Endothelial cell of umbilical vein (primary cell): ENCODE measurements around the gene OPCML. TPM values are rescaled to one million over a fixed set of nuclear protein-coding genes. Genes with fewer than 3 reads are reported as not detected.

Experiments used
- BruUV-seq: library from RNA; stranded (reverse); fragments of 400-500 nt; replicated peaks from 2 replicates; lab custom pipeline; 2021; lab: Mats Ljungman, UMichigan
- CTCF ChIA-PET: fragments of 300-600, 350-600 bp; sonication (Branson Sonifier 250); formaldehyde crosslinking; loops from one replicate; lab custom pipeline; 2021; ENCODE audit warnings: antibody characterized with exemption, inconsistent platforms; lab: Charles Lee
- POLR2A ChIA-PET: fragments of 300-600, 350-600 bp; sonication (Branson Sonifier 250); formaldehyde crosslinking; loops from one replicate; lab custom pipeline; 2021; ENCODE audit warnings: antibody characterized with exemption, inconsistent platforms; lab: Charles Lee
- DNase-seq: peaks from one replicate; pipeline ENCODE4 v3.0.0-alpha.2; 2011; ENCODE audit warnings: low read depth, low spot score
- FAIRE-seq: peaks from 2 replicates; lab custom pipeline; 2011; peaks lifted over from hg19 to GRCh38; lab: Jason Lieb, UNC
- H2AFZ ChIP-seq: 2 replicates; pipeline ENCODE4 v1.6.0; 2012; ENCODE audit warnings: low read depth, low read length, control low read depth, inconsistent platforms
- H3K27ac ChIP-seq: 2 replicates; pipeline ENCODE4 v1.5.1; 2011; ENCODE audit warnings: low read depth, mild to moderate bottlenecking, control low read depth, low read length, moderate library complexity; ENCODE audit not compliant: insufficient read depth
- H3K27me3 ChIP-seq, 2 experiments: 2 replicates each; pipeline versions ENCODE4 v1.6.0 to v1.6.1; 2011; ENCODE audit warnings: low read length in 2 of 2, mixed read lengths in 1 of 2; ENCODE audit not compliant: control insufficient read depth in 2 of 2, insufficient read depth in 2 of 2
- H3K36me3 ChIP-seq, 2 experiments: 2 replicates in 1 of 2; 3 replicates in 1 of 2; pipeline ENCODE4 v1.5.1; 2011; ENCODE audit warnings: low read length in 2 of 2, mild to moderate bottlenecking in 1 of 2, moderate library complexity in 1 of 2; ENCODE audit not compliant: control insufficient read depth in 2 of 2, insufficient read depth in 2 of 2; ENCODE audit errors: extremely low read depth in 1 of 2
- H3K4me1 ChIP-seq: 3 replicates; pipeline ENCODE4 v1.5.1; 2011; ENCODE audit warnings: mild to moderate bottlenecking, low read length; ENCODE audit not compliant: control insufficient read depth, insufficient read depth; ENCODE audit errors: extremely low read depth
- H3K4me2 ChIP-seq: 2 replicates; pipeline ENCODE4 v1.6.1; 2011; ENCODE audit warnings: low read length, control low read depth, mixed read lengths; ENCODE audit not compliant: insufficient read depth
- H3K4me3 ChIP-seq, 3 experiments: fragments of 200-600 bp in 1 of 3; sonication (generic), shearing (Covaris generic) in 1 of 3; replicated peaks in 1 of 3; 2 replicates each; pipeline ENCODE4 v1.5.1; 2011 to 2016; ENCODE audit warnings: control low read depth in 3 of 3, low read length in 3 of 3, mild to moderate bottlenecking in 2 of 3, inconsistent platforms in 1 of 3, low read depth in 1 of 3, moderate library complexity in 1 of 3; ENCODE audit not compliant: insufficient read depth in 1 of 3
- H3K79me2 ChIP-seq: 2 replicates; pipeline ENCODE4 v1.6.0; 2012; ENCODE audit warnings: low read length, inconsistent platforms; ENCODE audit not compliant: control insufficient read depth, insufficient read depth
- H3K9ac ChIP-seq: replicated peaks from 2 replicates; pipeline ENCODE3; 2011; ENCODE audit warnings: low read length, control low read depth; ENCODE audit not compliant: insufficient read depth; ENCODE audit errors: extremely low read depth
- H3K9me1 ChIP-seq: replicated peaks from 3 replicates; pipeline ENCODE4 v1.6.0; 2011; ENCODE audit warnings: mild to moderate bottlenecking, low read length; ENCODE audit not compliant: control insufficient read depth, insufficient read depth; ENCODE audit errors: extremely low read depth
- H3K9me3 ChIP-seq: replicated peaks from 2 replicates; pipeline ENCODE4 v1.5.1; 2012; ENCODE audit warnings: low read length, inconsistent platforms; ENCODE audit not compliant: control insufficient read depth, insufficient read depth
- H4K20me1 ChIP-seq: replicated peaks from 2 replicates; pipeline ENCODE3; 2011; ENCODE audit warnings: mild to moderate bottlenecking, low read length; ENCODE audit not compliant: control insufficient read depth, insufficient read depth; ENCODE audit errors: extremely low read depth
- CTCF ChIP-seq, 2 donors: IDR thresholded peaks; 1 replicate in 1 of 2; 2 replicates in 1 of 2; pipeline ENCODE4 v1.5.1; 2011; ENCODE audit warnings: low read length in 2 of 2, mild to moderate bottlenecking in 2 of 2, moderate library complexity in 2 of 2, control low read depth in 1 of 2, inconsistent platforms in 1 of 2, low read depth in 1 of 2; ENCODE audit not compliant: insufficient read depth in 1 of 2; ENCODE audit errors: extremely low read depth in 1 of 2
- FOS ChIP-seq: IDR thresholded peaks from 2 replicates; pipeline ENCODE4 v1.6.1; 2011; ENCODE audit warnings: mild to moderate bottlenecking, low read length, moderate library complexity, borderline replicate concordance; ENCODE audit not compliant: insufficient read depth
- GATA2 ChIP-seq: IDR thresholded peaks from 2 replicates; pipeline ENCODE4 v1.7.0; 2011; ENCODE audit warnings: low read depth, mild to moderate bottlenecking, moderate library complexity, mixed read lengths, low read length; ENCODE audit not compliant: insufficient read length, insufficient read depth
- JUN ChIP-seq: IDR thresholded peaks from 2 replicates; pipeline ENCODE4 v1.6.1; 2011; ENCODE audit warnings: borderline replicate concordance, low read depth; ENCODE audit not compliant: insufficient read length, insufficient read depth
- MAX ChIP-seq: IDR thresholded peaks from 2 replicates; pipeline ENCODE4 v1.6.1; 2011; ENCODE audit not compliant: insufficient read depth, insufficient read length
- POLR2AphosphoS5 ChIP-seq: IDR thresholded peaks from 2 replicates; pipeline ENCODE4 v1.6.1; 2012; ENCODE audit warnings: low read depth, mild to moderate bottlenecking, control low read depth, low read length, moderate library complexity; ENCODE audit not compliant: insufficient read depth
- dilution Hi-C: fragments of 300-500 bp; cut with MboI; formaldehyde crosslinking; loops from one replicate; pipeline ENCODE4 v1.15.0; 2019; ENCODE audit warnings: low sequenced_read_pairs; ENCODE audit not compliant: extremely low pct_ligation_motif_present
- intact Hi-C: fragments of 100-400 bp; cut with micrococcal nuclease; formaldehyde crosslinking; loops from one replicate; pipeline ENCODE4 v1.10.0; 2022
- polyA plus RNA-seq, 4 experiments: library from polyadenylated mRNA; depleted of rRNA in 3 of 4; stranded (reverse) in 3 of 4; unstranded in 1 of 4; fragments of >200 nt; gene quantifications; 2 replicates each; pipeline versions ENCODE4 v1.2.1 to v1.2.3, GENCODE V29; 2011 to 2012; ENCODE audit warnings: missing spikeins in 1 of 4
- total RNA-seq: library from RNA; stranded (reverse); gene quantifications from 2 replicates; pipeline ENCODE4 v1.2.3, GENCODE V29; 2021

Gene OPCML
- total and polyA plus RNA-seq, 2 donors (not counting 3 experiments of a cell fraction or from before 2014, with no cell fraction given) = not detected

- no peaks in the 10 kb centered on the region for H3K36me3 ChIP-seq
- ChIA-PET POLR2A (no interaction called here), CTCF (no interaction called here)
- TF ChIP-seq GATA2 (no peak), JUN (no peak), MAX (no peak), CTCF (IDR thresholded peaks at IDR 0.05; ENCODE audit: extremely low read depth in 1 of 2, insufficient read depth in 1 of 2, low read depth in 1 of 2, low read length in 2 of 2) (no peak), FOS (no peak), POLR2AphosphoS5 (no peak)
- no peak for FAIRE-seq
- H3K9me3 ChIP-seq = no peaks in the 10 kb centered on the region
- dilution Hi-C loops = no loop called here
- no TSS peak for BruUV-seq
- H4K20me1 ChIP-seq = no peaks in the 10 kb centered on the region
- no peaks in the 10 kb centered on the region for H3K9me1 ChIP-seq
- no peaks in the 10 kb centered on the region for H3K79me2 ChIP-seq
- intact Hi-C loops = no loop called here
- DNase-seq = no peak
- H3K4me2 ChIP-seq = no peak overlapping the region
- no peaks in the 10 kb centered on the region for H3K27me3 ChIP-seq
- H3K4me1 ChIP-seq = no peaks in the 10 kb centered on the region
- no peak overlapping the region for H3K4me3 ChIP-seq
- H3K27ac ChIP-seq = no peak overlapping the region
- no peak overlapping the region for H2AFZ ChIP-seq
- H3K9ac ChIP-seq = no peak overlapping the region
Observed at GRCh38 chr11:132429685-132430084, 1102.6 kb downstream of the OPCML start.
